SK-N-SH treated with all-trans-retinoic acid at 6 μM for 48 hours (cell line): ENCODE results near the gene LRRC10B.

Source experiments
- ARNTL ChIP-seq: fragments of 450-650 bp; formaldehyde crosslinking; IDR thresholded peaks from 2 replicates; pipeline ENCODE4 v1.5.0; 2020; ENCODE audit warnings: low read depth, mild to moderate bottlenecking, moderate library complexity, borderline replicate concordance
- BACH2 ChIP-seq: fragments of 250-450 bp; sonication (Bioruptor Pico); IDR thresholded peaks from 2 replicates; pipeline ENCODE4 v1.9.0; 2021; ENCODE audit warnings: mild to moderate bottlenecking, borderline replicate concordance
- CSDC2 ChIP-seq: fragments of 250-450 bp; sonication (Bioruptor Pico); IDR thresholded peaks from 2 replicates; pipeline ENCODE4 v1.5.0; 2020; ENCODE audit warnings: mild to moderate bottlenecking, moderate library complexity
- SNAI2 ChIP-seq: fragments of 250-450 bp; sonication (Bioruptor Pico); IDR thresholded peaks from 2 replicates; pipeline ENCODE4 v1.5.0; 2020; ENCODE audit warnings: mild to moderate bottlenecking, moderate library complexity
- ZFP3 ChIP-seq: fragments of 250-450 bp; sonication (Bioruptor Pico); IDR thresholded peaks from 2 replicates; pipeline ENCODE4 v1.5.0; 2020; ENCODE audit warnings: mild to moderate bottlenecking, moderate library complexity
- ZFP30 ChIP-seq: fragments of 450-650 bp; formaldehyde crosslinking; IDR thresholded peaks from 2 replicates; pipeline ENCODE4 v1.5.0; 2022; ENCODE audit warnings: mild to moderate bottlenecking, moderate library complexity
- ZNF70 ChIP-seq: fragments of 450-650 bp; formaldehyde crosslinking; IDR thresholded peaks from 2 replicates; pipeline ENCODE4 v1.5.0; 2020; ENCODE audit warnings: mild to moderate bottlenecking, moderate library complexity
- TF ChIP-seq, protein P1 (sequence below): fragments of 250-450 bp; sonication (Bioruptor Pico); IDR thresholded peaks from 2 replicates; pipeline ENCODE4 v1.8.0; 2020; ENCODE audit warnings: mild to moderate bottlenecking, moderate library complexity, borderline replicate concordance
- TF ChIP-seq, protein P2 (sequence below): fragments of 250-450 bp; sonication (Bioruptor Pico); IDR thresholded peaks from 2 replicates; pipeline ENCODE4 v1.5.1; 2021; ENCODE audit warnings: mild to moderate bottlenecking, moderate library complexity

DNA sequence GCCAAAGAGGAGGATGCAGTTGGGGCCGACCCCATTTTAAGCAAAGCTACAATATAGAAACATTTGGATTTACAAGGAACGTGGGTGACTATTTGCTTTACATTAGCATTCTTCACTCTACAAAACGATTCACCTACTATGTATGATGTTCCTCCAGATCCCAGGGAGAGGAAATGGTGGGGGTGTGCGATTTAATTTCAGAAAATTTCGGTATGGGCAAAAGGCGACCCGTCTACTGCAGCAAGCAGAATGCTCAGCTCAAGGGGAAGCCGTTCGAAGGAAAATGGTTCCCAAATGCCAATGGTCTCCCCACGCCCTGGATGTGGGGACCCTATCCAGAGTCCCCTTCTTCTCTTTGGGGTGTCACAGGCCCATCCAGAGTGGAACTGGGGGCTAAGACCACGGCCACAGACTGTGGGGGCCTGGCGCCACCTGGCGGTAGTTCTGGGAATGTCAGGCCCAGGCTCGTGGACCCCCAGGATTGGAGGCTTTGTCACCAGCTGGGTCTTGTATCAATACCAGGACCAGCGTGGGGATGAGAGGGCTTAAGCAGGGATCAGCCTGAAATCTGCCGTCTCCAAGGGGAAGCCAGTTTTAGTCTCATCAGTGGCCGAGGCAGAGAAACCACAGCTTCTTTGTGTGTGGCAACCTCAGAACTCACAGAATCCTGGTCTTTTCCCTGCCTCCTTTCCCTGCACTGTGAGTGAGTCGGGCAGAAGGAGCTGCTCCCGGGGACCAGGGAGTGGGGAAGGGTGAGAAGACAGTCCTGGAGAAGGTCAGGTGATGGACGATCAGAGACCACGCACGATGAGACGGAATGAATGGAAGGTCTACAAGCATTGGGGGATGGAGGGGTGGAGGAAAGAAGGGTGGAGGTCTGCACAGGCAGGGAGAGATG is 8.4 kb downstream of the LRRC10B start:
- TF ChIP-seq ARNTL (no peak), SNAI2 (CRISPR knock-in tag) (no peak), ZNF70 (no peak), CSDC2 (CRISPR knock-in tag) (no peak), BACH2 (CRISPR knock-in tag) (no peak), ZFP3 (CRISPR knock-in tag) (no peak), ZFP30 (CRISPR knock-in tag) (no peak)
- TF ChIP-seq, protein P1, sequence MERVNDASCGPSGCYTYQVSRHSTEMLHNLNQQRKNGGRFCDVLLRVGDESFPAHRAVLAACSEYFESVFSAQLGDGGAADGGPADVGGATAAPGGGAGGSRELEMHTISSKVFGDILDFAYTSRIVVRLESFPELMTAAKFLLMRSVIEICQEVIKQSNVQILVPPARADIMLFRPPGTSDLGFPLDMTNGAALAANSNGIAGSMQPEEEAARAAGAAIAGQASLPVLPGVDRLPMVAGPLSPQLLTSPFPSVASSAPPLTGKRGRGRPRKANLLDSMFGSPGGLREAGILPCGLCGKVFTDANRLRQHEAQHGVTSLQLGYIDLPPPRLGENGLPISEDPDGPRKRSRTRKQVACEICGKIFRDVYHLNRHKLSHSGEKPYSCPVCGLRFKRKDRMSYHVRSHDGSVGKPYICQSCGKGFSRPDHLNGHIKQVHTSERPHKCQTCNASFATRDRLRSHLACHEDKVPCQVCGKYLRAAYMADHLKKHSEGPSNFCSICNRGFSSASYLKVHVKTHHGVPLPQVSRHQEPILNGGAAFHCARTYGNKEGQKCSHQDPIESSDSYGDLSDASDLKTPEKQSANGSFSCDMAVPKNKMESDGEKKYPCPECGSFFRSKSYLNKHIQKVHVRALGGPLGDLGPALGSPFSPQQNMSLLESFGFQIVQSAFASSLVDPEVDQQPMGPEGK (CRISPR knock-in tag): no peak
- TF ChIP-seq, protein P2, sequence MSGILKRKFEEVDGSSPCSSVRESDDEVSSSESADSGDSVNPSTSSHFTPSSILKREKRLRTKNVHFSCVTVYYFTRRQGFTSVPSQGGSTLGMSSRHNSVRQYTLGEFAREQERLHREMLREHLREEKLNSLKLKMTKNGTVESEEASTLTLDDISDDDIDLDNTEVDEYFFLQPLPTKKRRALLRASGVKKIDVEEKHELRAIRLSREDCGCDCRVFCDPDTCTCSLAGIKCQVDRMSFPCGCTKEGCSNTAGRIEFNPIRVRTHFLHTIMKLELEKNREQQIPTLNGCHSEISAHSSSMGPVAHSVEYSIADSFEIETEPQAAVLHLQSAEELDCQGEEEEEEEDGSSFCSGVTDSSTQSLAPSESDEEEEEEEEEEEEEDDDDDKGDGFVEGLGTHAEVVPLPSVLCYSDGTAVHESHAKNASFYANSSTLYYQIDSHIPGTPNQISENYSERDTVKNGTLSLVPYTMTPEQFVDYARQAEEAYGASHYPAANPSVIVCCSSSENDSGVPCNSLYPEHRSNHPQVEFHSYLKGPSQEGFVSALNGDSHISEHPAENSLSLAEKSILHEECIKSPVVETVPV (CRISPR knock-in tag): no peak
